ENCODE measurements around the gene TFPI.
A peak's percentile ranks its signal among the peaks of the same experiment; 100 is the strongest.

TFPI gene

DNA sequence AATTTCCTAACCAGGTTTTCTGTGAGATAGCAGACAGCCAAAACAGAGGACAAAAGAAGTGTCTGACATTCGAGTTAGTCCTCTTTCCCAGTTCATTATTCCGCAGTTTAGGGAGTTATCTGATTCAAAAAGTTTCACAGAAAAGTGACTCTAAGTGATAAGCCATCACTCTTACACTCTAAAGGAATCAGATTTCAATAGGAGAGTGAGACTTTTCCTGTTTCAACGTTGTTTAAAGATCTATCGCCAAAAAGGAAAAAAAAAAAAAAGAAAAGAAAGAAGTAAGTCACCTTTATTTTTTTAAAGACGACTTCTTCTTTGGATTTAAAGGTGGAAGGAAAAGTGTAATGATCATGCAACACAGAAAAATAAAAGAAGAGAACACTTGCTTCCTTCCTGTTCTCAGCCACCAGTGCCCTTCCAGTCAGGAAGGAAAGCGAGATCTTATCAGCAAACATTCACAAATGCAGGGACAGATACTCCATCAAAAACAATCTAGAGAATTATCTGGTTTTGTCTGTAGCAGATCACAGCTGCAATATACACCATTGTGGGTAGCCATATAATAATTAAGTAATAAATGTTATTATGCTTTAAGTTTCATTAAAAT lies 49.8 kb downstream of the TFPI start:
- DNase-seq (ENCODE audit: low read depth in 2 of 2): no peak

GRCh38 chr2:187503700-187504099 lies 50.5 kb downstream of the TFPI start:
- DNase-seq (ENCODE audit: low read depth in 2 of 2): no peak

DNA sequence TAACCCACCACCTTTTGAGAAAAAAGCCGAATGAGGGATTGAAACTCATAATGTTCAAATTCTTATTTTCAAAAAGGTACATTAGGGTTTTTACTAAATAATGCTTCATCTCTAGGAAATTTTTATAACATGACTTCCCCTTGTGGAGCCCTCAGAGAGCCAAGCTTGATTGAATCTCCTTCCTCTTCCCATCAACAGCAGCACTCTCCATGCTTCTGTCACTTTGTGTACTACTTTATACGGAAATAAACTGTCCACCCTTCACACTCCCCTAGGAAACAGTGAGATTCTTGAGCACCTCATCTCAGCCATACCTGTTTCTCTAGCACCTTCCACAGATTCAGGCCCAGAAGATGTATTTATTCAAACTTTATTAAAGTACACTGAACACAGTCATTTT lies 51.8 kb downstream of the TFPI start:
- no peak for DNase-seq (ENCODE audit: low read depth in 2 of 2)

DNA sequence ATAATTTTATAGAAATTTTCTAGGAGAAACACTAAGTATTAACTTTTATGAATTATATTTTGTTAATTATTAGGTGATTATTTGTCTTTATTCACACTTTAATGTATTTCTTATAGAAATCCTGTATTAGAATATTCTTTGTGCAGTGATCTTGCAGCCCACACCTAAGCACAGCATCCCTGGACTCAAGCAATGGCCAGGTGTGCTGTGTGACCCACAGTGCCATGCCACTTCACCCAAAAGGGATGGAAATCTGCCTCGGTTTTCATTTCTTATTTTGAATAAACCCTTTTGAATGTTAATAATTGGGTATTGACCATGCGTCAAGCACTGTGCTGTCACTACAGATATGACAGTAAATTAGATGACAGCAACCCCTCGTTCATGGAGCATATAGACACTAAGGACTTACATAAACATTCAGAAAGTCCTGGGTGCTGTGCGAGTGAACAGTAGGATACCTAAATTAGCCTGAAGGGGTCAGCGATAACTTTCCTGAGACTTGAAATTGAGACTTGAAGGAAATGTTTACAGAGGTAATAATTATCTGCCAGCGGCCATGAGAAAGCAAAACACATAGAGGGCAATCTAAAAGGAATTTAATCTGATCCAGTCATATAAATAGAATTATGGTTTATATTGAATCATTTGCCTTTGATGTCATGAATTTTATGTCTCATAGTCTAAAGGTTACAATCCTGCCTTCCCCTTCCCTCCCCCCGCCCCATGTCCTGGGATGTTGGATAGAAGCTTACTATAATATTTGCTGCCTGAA lies 53.5 kb downstream of the TFPI start:
- DNase-seq (ENCODE audit: low read depth in 2 of 2): no peak

DNA sequence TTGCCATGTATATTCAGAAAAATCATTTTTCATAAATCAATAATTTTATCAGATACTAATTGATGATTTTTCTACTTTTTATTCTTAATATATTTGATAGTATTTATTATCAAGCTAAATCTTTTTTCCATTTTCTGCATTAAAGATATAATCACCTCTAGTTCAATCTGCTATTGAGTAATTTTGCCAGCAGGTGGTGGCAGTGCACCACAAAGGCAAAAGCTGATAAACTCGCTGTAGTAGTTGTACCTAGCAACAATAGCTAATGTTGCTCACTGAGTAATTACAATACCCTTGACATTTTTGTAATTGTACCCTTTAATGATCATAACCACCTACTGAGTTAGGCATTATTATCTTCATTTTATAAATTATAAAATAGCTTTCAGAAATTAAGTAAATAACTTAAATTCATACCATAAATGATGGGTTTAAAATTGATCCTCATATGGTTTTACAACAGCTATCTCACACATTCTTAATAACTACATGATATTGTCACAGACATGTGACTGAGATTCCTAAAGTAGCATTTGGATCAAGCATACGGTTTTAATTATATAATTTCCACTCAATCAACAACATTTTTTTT lies 54.2 kb downstream of the TFPI start:
- peak; percentile 2 to 5 for DNase-seq (ENCODE audit: low read depth in 2 of 2)

- DNase-seq (ENCODE audit: low read depth in 2 of 2): no peak
These were observed 56.3 kb downstream of the TFPI start for GRCh38 chr2:187497858-187498463.

GRCh38 chr2:187497140-187497539 lies 57.1 kb downstream of the TFPI start:
- no peak for DNase-seq (ENCODE audit: low read depth in 2 of 2)

DNA sequence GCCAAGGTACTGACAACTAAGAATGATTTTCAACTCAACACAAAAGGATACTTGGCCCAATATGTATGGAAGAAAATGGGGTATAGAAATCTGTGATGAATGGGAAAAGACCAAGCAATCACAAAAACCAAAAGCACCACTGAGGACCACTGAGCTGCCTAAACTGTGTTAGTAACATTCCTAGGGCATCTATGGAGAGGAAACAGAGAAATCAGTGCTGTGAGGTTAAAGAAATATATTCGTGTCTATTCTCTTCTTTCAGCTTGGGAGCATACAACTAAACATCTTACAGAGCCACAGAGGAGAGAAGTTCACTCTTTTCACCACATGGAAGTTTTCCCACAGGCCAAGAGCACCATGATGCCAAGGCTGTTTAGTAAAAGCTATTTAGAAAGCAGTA lies 58.9 kb downstream of the TFPI start:
- DNase-seq (ENCODE audit: low read depth in 2 of 2): no peak

GRCh38 chr2:187493877-187494568 lies 60.2 kb downstream of the TFPI start:
- no peak for DNase-seq (ENCODE audit: low read depth in 2 of 2)

DNA sequence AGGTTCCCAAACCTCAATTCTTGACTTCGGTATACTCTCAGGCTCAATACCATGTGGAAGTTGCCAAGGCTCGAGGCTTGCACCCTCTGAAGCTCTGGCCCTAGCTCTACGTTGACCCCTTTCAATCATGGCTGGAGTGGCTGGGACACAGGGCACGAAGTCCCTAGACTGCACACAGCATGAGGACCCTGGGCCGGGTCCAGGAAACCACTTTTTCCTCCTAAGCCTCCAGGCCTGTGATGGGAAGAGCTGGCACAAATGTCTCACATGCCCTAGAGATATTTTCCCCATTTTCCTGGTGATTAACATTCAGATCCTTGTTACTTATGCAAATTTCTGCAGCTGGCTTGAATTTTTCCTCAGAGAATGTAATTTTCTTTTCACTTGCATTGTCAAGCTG lies 61.1 kb downstream of the TFPI start:
- no peak for DNase-seq (ENCODE audit: low read depth in 2 of 2)

DNA sequence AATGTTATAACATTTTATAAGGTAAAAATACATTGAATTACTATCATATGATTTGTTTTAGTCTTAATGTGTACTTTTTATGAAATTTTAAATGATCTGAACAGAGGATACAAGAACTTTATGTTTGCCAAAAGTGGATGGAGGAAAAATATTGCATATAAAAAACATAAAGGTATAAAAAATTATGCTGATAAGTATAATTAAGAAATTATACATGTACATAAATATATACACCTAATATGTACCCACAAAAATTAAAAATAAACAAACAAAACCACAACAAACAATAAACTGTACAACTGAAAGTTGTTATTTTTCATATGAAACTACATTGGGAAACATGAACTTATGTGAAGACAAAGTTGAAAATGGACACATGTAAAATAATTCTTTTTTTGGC lies 68.0 kb downstream of the TFPI start:
- DNase-seq (ENCODE audit: low read depth in 2 of 2): no peak

DNA sequence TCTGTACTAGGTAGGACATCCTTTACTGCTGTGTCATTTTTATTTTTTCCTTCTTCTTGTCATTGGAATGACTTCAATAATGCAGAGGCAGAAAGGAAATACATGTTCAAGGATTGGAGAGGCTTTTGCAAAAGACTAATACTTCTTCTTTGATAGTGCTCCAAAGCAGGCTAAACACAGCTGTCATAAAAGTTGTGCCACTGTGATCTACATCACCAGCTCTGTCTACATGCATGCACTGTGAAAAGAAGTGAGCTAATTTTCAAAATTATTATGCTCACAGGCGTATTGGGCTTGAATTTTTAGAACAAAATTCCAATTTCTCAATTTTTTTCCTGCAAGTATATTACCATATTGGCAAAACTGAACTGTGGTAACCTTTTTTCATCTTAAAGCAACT lies 68.7 kb downstream of the TFPI start:
- DNase-seq (ENCODE audit: low read depth in 2 of 2): no peak

GRCh38 chr2:187483537-187483936 lies 70.7 kb downstream of the TFPI start:
- no peak for DNase-seq (ENCODE audit: low read depth in 2 of 2)

DNA sequence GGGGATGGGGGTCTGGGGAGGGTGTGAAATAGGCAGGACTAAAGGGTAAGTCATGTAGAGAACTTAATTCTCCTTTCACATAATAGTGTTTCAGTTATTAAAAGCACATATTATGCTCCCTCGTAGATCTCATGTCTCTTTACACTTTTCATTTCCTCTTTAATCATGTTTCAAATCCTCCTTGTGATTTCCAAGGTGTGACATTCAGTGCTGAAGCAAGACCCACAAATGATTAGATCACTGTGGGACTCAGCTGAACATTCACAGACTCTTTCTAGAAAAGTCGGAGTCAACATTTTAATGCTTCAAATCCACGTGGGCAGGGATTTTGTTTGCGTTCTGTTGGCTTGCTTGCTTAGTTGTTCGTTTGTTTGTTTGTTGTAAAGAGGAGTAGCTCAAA lies 71.4 kb downstream of the TFPI start:
- no peak for DNase-seq (ENCODE audit: low read depth in 2 of 2)

- DNase-seq (ENCODE audit: low read depth in 2 of 2): no peak
These were observed 72.7 kb downstream of the TFPI start for GRCh38 chr2:187481543-187481942.

GRCh38 chr2:187478719-187479118 lies 75.5 kb downstream of the TFPI start:
- no peak for DNase-seq (ENCODE audit: low read depth in 2 of 2)

- DNase-seq (ENCODE audit: low read depth in 2 of 2): no peak
These were observed 77.2 kb downstream of the TFPI start for GRCh38 chr2:187477051-187477450.

DNA sequence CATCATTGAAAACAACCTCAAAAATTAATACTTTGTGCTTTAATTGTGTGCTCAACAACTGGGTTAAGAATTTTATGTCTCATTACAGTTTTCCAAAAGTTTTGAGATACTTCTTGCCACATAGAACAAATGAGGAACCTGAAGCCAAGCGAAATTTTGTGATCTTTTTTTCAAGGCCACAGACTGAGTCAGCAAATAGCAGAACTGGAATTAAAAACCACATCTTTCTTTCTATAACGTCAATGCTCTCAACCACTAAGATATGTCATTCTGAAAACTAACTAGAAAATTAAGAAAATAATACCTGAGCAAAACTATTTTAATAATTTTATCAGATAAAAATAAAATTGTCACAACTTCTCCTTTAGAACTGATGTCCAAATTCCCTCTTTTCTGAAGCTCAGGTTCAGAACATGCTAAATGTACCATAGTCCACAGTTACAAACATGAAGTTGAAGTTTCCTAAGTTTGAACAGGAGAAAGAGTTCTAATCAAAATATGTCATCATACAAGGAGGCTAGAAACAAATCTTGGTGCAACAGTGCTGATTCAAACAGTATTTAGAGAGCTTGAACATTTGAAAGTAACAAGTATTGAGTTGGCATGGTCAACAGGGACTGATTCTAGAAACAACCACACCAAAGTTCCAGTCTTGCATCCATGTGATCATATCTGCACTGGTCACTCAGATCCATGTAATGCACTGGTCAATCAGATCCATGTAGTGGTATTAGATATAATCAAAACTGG lies 78.6 kb downstream of the TFPI start:
- no peak for DNase-seq (ENCODE audit: low read depth in 2 of 2)

GRCh38 chr2:187470698-187471097 lies 83.5 kb downstream of the TFPI start:
- no peak for DNase-seq (ENCODE audit: low read depth in 2 of 2)

DNA sequence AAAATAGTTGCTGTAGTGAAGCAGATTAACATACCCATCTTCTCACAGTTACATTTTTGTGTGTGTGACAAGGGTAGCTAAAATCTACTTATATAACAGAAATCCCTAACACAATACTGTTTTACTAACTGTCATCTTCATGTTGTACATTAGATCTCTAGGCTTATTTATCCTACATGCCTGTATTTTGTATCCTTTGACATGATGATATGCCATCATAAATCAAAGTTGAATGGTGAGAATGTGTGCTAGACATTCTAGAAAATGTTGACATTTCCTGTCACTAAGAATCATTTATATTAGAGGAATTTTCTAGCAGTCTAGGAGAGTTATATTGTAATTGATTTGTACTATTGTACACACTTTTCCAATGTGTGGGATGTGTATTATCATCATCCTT lies 84.7 kb downstream of the TFPI start:
- DNase-seq (ENCODE audit: low read depth in 2 of 2): no peak

GRCh38 chr2:187468262-187468661 lies 86.0 kb downstream of the TFPI start:
- DNase-seq (ENCODE audit: low read depth in 2 of 2): no peak

All from stimulated activated CD4-positive, alpha-beta T cell treated with anti-CD3 and anti-CD28 coated beads, Interleukin-1b, Interleukin-23, amount 100 ng/mL, for 4 hours (primary cell).